ENCODE data around the gene BMX. TPM values are rescaled to one million over a fixed set of nuclear protein-coding genes. Genes with fewer than 3 reads are reported as not detected.

The BMX gene
- total RNA-seq, 1 donor from 2014 or later: 3.1 TPM

DNA sequence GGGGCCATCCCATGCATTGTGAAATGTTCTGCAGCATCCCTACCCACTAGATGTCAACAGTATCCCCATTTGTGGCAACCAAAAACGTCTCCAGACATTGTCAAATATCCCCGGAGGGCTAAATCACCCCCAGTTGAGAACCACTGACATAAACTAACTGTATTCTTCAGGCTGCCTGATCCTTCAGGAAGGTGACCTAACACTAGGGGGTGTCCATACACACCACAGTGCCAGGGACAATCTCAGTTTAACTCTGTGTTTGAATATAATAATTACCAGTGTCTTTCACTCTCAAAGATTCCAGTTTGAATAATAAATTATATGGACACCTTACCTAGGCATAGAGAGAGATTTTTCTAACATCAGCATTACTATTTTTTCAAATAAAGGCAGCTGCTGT lies 93.8 kb downstream of the BMX start:
- no peak overlapping the region for H3K27ac ChIP-seq (ENCODE audit: low read depth, low read length)
- no peak overlapping the region for H3K4me3 ChIP-seq (ENCODE audit: low read length in 3 of 3)
- H3K9ac ChIP-seq (ENCODE audit: low read depth in 1 of 3, low read length in 3 of 3): no peak overlapping the region
- H3K36me3 ChIP-seq (ENCODE audit: control insufficient read depth in 3 of 3, insufficient read depth in 3 of 3, low read length in 3 of 3): no peaks in the 10 kb centered on the region
- peaks cover 0 to 6% (median 0%) of the 10 kb centered on the region in 3 donors for H3K27me3 ChIP-seq (ENCODE audit: control insufficient read depth in 3 of 3, insufficient read depth in 3 of 3, low read length in 3 of 3)
- no peaks in the 10 kb centered on the region for H3K9me3 ChIP-seq (ENCODE audit: control insufficient read depth in 3 of 3, low read length in 3 of 3)
- no peaks in the 10 kb centered on the region for H3K4me1 ChIP-seq (ENCODE audit: control insufficient read depth in 3 of 3, insufficient read depth in 3 of 3, low read length in 3 of 3)

DNA sequence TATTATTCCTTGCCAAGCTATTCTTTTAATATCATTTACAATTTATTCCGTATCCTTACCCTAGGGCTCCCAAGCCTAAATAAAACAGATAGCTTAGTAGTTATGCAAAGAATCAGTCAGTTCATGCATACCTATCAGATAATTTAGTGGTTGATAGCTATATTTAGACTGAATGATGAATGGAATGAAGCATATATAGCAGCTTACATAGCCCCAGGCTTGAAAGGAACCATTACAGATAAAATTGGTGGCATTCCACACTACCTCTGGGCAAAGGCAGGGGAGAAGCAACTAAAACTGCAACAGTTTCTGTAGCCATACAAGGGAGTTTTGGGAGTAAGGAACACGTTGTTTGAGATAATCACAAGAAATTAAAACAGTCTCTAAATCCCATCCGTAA lies 97.4 kb downstream of the BMX start:
- no peaks in the 10 kb centered on the region for H3K9me3 ChIP-seq (ENCODE audit: control insufficient read depth in 3 of 3, low read length in 3 of 3)
- peaks cover 0 to 2% (median 0%) of the 10 kb centered on the region in 3 donors for H3K27me3 ChIP-seq (ENCODE audit: control insufficient read depth in 3 of 3, insufficient read depth in 3 of 3, low read length in 3 of 3)
- no peak overlapping the region for H3K9ac ChIP-seq (ENCODE audit: low read depth in 1 of 3, low read length in 3 of 3)
- no peaks in the 10 kb centered on the region for H3K4me1 ChIP-seq (ENCODE audit: control insufficient read depth in 3 of 3, insufficient read depth in 3 of 3, low read length in 3 of 3)
- no peak overlapping the region for H3K27ac ChIP-seq (ENCODE audit: low read depth, low read length)
- H3K36me3 ChIP-seq (ENCODE audit: control insufficient read depth in 3 of 3, insufficient read depth in 3 of 3, low read length in 3 of 3): no peaks in the 10 kb centered on the region
- H3K4me3 ChIP-seq (ENCODE audit: low read length in 3 of 3): no peak overlapping the region

- Histone ChIP-seq H3K9me3 (ENCODE audit: control insufficient read depth in 3 of 3, low read length in 3 of 3) (no peaks in the 10 kb centered on the region), H3K36me3 (ENCODE audit: control insufficient read depth in 3 of 3, insufficient read depth in 3 of 3, low read length in 3 of 3) (no peaks in the 10 kb centered on the region), H3K9ac (ENCODE audit: low read depth in 1 of 3, low read length in 3 of 3) (no peak overlapping the region), H3K27ac (ENCODE audit: low read depth, low read length) (no peak overlapping the region), H3K4me3 (ENCODE audit: low read length in 3 of 3) (no peak overlapping the region), H3K4me1 (ENCODE audit: control insufficient read depth in 3 of 3, insufficient read depth in 3 of 3, low read length in 3 of 3) (no peaks in the 10 kb centered on the region), H3K27me3 (ENCODE audit: control insufficient read depth in 3 of 3, insufficient read depth in 3 of 3, low read length in 3 of 3) (peaks cover 0 to 2% (median 0%) of the 10 kb centered on the region in 3 donors)
Observed at GRCh38 chrX:15599461-15599860, 98.9 kb downstream of the BMX start.

DNA sequence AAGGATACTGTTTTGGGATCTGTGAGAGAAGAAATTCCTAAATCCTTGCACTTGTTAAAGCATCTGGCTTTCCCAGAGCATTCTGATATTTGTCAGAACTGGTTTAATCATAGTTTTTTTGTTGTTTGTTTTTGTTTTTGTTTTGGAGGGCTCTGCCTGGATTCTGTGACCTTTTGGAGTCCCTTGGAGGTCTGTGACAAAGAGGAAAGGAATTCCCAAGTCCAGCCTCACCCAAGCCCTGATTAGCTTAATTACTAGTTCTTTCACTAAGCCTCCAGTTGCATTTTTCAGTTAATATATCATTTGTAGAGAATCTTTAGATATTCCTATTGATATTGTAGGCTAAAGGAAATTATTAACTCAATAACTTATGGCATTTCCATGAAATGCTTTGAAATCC lies 99.4 kb downstream of the BMX start:
- no peak overlapping the region for H3K27ac ChIP-seq (ENCODE audit: low read depth, low read length)

DNA sequence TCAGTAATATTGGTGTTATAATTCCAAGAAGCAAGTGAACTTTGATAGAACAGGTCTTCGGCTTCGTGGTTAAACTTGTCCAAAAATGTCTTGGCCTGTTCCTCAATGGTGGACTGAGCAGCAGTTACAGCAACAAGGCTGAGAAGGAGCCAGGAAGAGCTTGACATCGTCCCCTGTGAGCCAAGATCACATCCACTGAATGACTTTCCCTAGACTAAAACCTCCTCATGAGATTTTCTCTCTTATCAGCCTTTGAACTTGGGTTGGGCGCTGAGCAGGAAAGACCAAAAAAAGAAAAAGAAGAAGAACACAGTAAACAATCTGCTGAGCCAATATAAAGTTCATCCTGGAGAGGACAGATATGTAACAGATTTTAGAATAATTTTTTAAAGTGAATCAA lies 100.1 kb downstream of the BMX start, which contains the start of gene ACE2:
ACE2 (minus strand) TSS at position 216 of the 400 bp plus-strand sequence; CDS start at position 167, 49 bp downstream.
- H3K9me3 ChIP-seq (ENCODE audit: control insufficient read depth in 3 of 3, low read length in 3 of 3): no peaks in the 10 kb centered on the region
- H3K4me3 ChIP-seq (ENCODE audit: low read length in 3 of 3): no peak within 1 kb of the TSS
- H3K27me3 ChIP-seq (ENCODE audit: control insufficient read depth in 3 of 3, insufficient read depth in 3 of 3, low read length in 3 of 3): peaks cover 0 to 5% (median 0%) of the 10 kb centered on the region in 3 donors
- no peak within 1 kb of the TSS for H3K9ac ChIP-seq (ENCODE audit: low read depth in 1 of 3, low read length in 3 of 3)
- H3K4me1 ChIP-seq (ENCODE audit: control insufficient read depth in 3 of 3, insufficient read depth in 3 of 3, low read length in 3 of 3): no peaks in the 10 kb centered on the region
- no peak within 1 kb of the TSS for H3K27ac ChIP-seq (ENCODE audit: low read depth, low read length)
- H3K36me3 ChIP-seq (ENCODE audit: control insufficient read depth in 3 of 3, insufficient read depth in 3 of 3, low read length in 3 of 3): no peaks in the 10 kb centered on the region

More for the DNA sequence above, 99.4 kb downstream of the BMX start:
- no peaks in the 10 kb centered on the region for H3K9me3 ChIP-seq (ENCODE audit: control insufficient read depth in 3 of 3, low read length in 3 of 3)
- H3K4me1 ChIP-seq (ENCODE audit: control insufficient read depth in 3 of 3, insufficient read depth in 3 of 3, low read length in 3 of 3): no peaks in the 10 kb centered on the region
- peaks cover 0 to 2% (median 0%) of the 10 kb centered on the region in 3 donors for H3K27me3 ChIP-seq (ENCODE audit: control insufficient read depth in 3 of 3, insufficient read depth in 3 of 3, low read length in 3 of 3)
- H3K36me3 ChIP-seq (ENCODE audit: control insufficient read depth in 3 of 3, insufficient read depth in 3 of 3, low read length in 3 of 3): no peaks in the 10 kb centered on the region
- no peak overlapping the region for H3K9ac ChIP-seq (ENCODE audit: low read depth in 1 of 3, low read length in 3 of 3)
- no peak overlapping the region for H3K4me3 ChIP-seq (ENCODE audit: low read length in 3 of 3)

GRCh38 chrX:15601932-15602331 lies 101.3 kb downstream of the BMX start:
- H3K27me3 ChIP-seq (ENCODE audit: control insufficient read depth in 3 of 3, insufficient read depth in 3 of 3, low read length in 3 of 3): peaks cover 0 to 5% (median 0%) of the 10 kb centered on the region in 3 donors
- no peaks in the 10 kb centered on the region for H3K9me3 ChIP-seq (ENCODE audit: control insufficient read depth in 3 of 3, low read length in 3 of 3)
- no peak overlapping the region for H3K9ac ChIP-seq (ENCODE audit: low read depth in 1 of 3, low read length in 3 of 3)
- H3K4me1 ChIP-seq (ENCODE audit: control insufficient read depth in 3 of 3, insufficient read depth in 3 of 3, low read length in 3 of 3): no peaks in the 10 kb centered on the region
- no peak overlapping the region for H3K27ac ChIP-seq (ENCODE audit: low read depth, low read length)
- H3K4me3 ChIP-seq (ENCODE audit: low read length in 3 of 3): no peak overlapping the region
- H3K36me3 ChIP-seq (ENCODE audit: control insufficient read depth in 3 of 3, insufficient read depth in 3 of 3, low read length in 3 of 3): no peaks in the 10 kb centered on the region

GRCh38 chrX:15602761-15603160 lies 102.2 kb downstream of the BMX start:
- no peak overlapping the region for H3K4me3 ChIP-seq (ENCODE audit: low read length in 3 of 3)
- H3K9ac ChIP-seq (ENCODE audit: low read depth in 1 of 3, low read length in 3 of 3): no peak overlapping the region
- H3K27me3 ChIP-seq (ENCODE audit: control insufficient read depth in 3 of 3, insufficient read depth in 3 of 3, low read length in 3 of 3): peaks cover 0 to 5% (median 0%) of the 10 kb centered on the region in 3 donors
- H3K27ac ChIP-seq (ENCODE audit: low read depth, low read length): no peak overlapping the region
- no peaks in the 10 kb centered on the region for H3K9me3 ChIP-seq (ENCODE audit: control insufficient read depth in 3 of 3, low read length in 3 of 3)
- no peaks in the 10 kb centered on the region for H3K36me3 ChIP-seq (ENCODE audit: control insufficient read depth in 3 of 3, insufficient read depth in 3 of 3, low read length in 3 of 3)
- H3K4me1 ChIP-seq (ENCODE audit: control insufficient read depth in 3 of 3, insufficient read depth in 3 of 3, low read length in 3 of 3): no peaks in the 10 kb centered on the region

GRCh38 chrX:15605226-15605625 lies 104.6 kb downstream of the BMX start:
- Histone ChIP-seq H3K36me3 (ENCODE audit: control insufficient read depth in 3 of 3, insufficient read depth in 3 of 3, low read length in 3 of 3) (no peaks in the 10 kb centered on the region), H3K27ac (ENCODE audit: low read depth, low read length) (no peak overlapping the region), H3K27me3 (ENCODE audit: control insufficient read depth in 3 of 3, insufficient read depth in 3 of 3, low read length in 3 of 3) (peaks cover 0 to 5% (median 0%) of the 10 kb centered on the region in 3 donors), H3K9ac (ENCODE audit: low read depth in 1 of 3, low read length in 3 of 3) (no peak overlapping the region), H3K4me3 (ENCODE audit: low read length in 3 of 3) (no peak overlapping the region), H3K9me3 (ENCODE audit: control insufficient read depth in 3 of 3, low read length in 3 of 3) (no peaks in the 10 kb centered on the region), H3K4me1 (ENCODE audit: control insufficient read depth in 3 of 3, insufficient read depth in 3 of 3, low read length in 3 of 3) (no peaks in the 10 kb centered on the region)

Other genes with a start within 250 kb of the BMX start
- gene ASB9, start 230.7 kb upstream of the BMX start, total RNA-seq: 3.7 TPM
- 15.1 TPM for gene ASB11, start 185.2 kb upstream of the BMX start, total RNA-seq
- 6.8 TPM for gene PIGA, start 165.3 kb upstream of the BMX start, total RNA-seq
- gene VEGFD, start 116.4 kb upstream of the BMX start, total RNA-seq: under 0.01 TPM
- 3.1 TPM for gene PIR, start 7.5 kb upstream of the BMX start, total RNA-seq
- gene ACE2, start 100.2 kb downstream of the BMX start, total RNA-seq: not detected
- gene CLTRN, start 164.0 kb downstream of the BMX start, total RNA-seq: not detected
- gene CA5B, start 237.5 kb downstream of the BMX start, total RNA-seq: 4.2 TPM

Measured in skeletal muscle tissue (tissue), 4 donors.